ENCODE results near the gene MOBP.

The MOBP gene

GRCh38 chr3:39478226-39478625 lies 10.7 kb downstream of the MOBP start:
- no peaks in the 10 kb centered on the region for H3F3A ChIP-seq (ENCODE audit: control insufficient read depth, insufficient read depth)
- H3K4me1 ChIP-seq (ENCODE audit: control insufficient read depth, low read length) = no peaks in the 10 kb centered on the region
- H3K27ac ChIP-seq (ENCODE audit: low read depth, low read length) = no peak overlapping the region
- H3K4me3 ChIP-seq (ENCODE audit: low read length) = no peak overlapping the region
- TF ChIP-seq CTCF (IDR thresholded peaks at IDR 0.05; ENCODE audit: low read depth, low read length, poor library complexity, severe bottlenecking) (no peak), EZH2phosphoT487 (IDR thresholded peaks at IDR 0.05; ENCODE audit: borderline replicate concordance, low read length) (no peak)
- H3K4me2 ChIP-seq (ENCODE audit: low read length) = no peak overlapping the region
- peaks cover 4% of the 10 kb centered on the region; the same call in 1 of the 2 replicates for H3K27me3 ChIP-seq (ENCODE audit: control insufficient read depth, low read length)
- H3K36me3 ChIP-seq (ENCODE audit: control insufficient read depth, low read length) = no peaks in the 10 kb centered on the region
- H3K9me2 ChIP-seq (replicated peaks; ENCODE audit: control insufficient read depth, low read length) = no peaks in the 10 kb centered on the region
- H3K9me3 ChIP-seq (ENCODE audit: control insufficient read depth, insufficient read depth, low read length) = peaks cover 2% of the 10 kb centered on the region; the same call in 1 of the 2 replicates
- H4K20me1 ChIP-seq (ENCODE audit: control insufficient read depth, insufficient read depth, low read depth, low read length) = no peaks in the 10 kb centered on the region
- no peaks in the 10 kb centered on the region for H3K79me2 ChIP-seq (ENCODE audit: control insufficient read depth, low read length)

DNA sequence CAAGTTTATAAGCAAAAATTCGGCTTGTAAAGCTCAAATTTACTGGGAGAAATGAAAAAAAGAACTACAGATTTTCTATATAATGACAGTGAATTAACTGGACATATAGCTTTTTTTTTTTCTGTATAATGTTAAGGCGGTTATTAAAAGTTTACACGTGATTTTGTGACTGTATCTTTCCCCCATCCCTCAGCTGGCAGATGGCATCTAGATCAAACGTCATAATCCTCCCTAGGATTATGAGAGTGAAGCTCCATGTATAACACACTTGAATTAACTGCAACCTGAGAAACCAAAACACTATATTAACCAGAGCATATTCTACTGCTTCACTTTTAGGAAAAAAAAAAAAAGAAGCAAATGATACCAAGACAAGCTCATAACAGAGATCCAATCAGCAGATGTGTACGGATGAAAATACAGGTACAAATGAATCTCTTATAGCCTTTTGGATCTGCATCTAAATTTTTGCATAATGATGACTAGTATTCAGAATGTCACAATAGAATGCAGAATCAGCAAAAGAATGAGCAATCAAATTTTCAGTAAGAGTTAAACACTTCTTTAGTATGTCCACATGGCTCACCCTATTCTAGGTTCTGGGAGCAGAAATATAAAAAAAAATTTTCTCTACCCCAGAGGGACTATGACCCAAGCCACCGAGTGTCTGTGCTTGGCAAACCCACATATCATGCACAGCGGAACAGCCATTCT lies 12.4 kb downstream of the MOBP start:
- Histone ChIP-seq H4K20me1 (ENCODE audit: control insufficient read depth, insufficient read depth, low read depth, low read length) (no peaks in the 10 kb centered on the region), H3K4me2 (ENCODE audit: low read length) (no peak overlapping the region), H3F3A (ENCODE audit: control insufficient read depth, insufficient read depth) (no peaks in the 10 kb centered on the region), H3K36me3 (ENCODE audit: control insufficient read depth, low read length) (no peaks in the 10 kb centered on the region), H3K27ac (ENCODE audit: low read depth, low read length) (no peak overlapping the region), H3K9me3 (ENCODE audit: control insufficient read depth, insufficient read depth, low read length) (peaks cover 2% of the 10 kb centered on the region; the same call in 1 of the 2 replicates), H3K4me1 (ENCODE audit: control insufficient read depth, low read length) (no peaks in the 10 kb centered on the region), H3K27me3 (ENCODE audit: control insufficient read depth, low read length) (peaks cover 10% of the 10 kb centered on the region), H3K9me2 (replicated peaks; ENCODE audit: control insufficient read depth, low read length) (no peaks in the 10 kb centered on the region), H3K4me3 (ENCODE audit: low read length) (no peak overlapping the region), H3K79me2 (ENCODE audit: control insufficient read depth, low read length) (no peaks in the 10 kb centered on the region)
- TF ChIP-seq EZH2phosphoT487 (IDR thresholded peaks at IDR 0.05; ENCODE audit: borderline replicate concordance, low read length) (no peak), CTCF (IDR thresholded peaks at IDR 0.05; ENCODE audit: low read depth, low read length, poor library complexity, severe bottlenecking) (no peak)

DNA sequence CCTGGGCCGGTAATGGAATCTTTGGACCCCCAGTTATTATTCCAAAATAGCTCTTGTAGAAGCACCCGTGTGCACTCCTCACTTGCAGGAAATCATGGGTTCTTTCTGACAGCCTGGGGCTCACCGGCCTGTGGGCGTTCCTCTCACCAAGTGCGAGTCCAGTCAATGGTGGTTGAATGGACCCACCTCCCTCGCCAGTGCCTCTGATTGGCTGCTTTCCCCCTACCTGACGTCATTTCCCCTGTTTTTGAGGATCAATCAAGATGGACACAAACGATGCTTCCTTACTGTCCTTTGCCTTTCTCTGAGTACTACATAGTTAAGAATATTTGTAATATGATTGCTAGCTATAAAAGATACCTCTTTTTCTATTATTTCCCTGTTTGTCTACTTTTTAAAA lies 18.1 kb downstream of the MOBP start:
- TF ChIP-seq EZH2phosphoT487 (IDR thresholded peaks at IDR 0.05; ENCODE audit: borderline replicate concordance, low read length) (no peak), CTCF (IDR thresholded peaks at IDR 0.05; ENCODE audit: low read depth, low read length, poor library complexity, severe bottlenecking) (no peak)
- H3K4me1 ChIP-seq (ENCODE audit: control insufficient read depth, low read length) = no peaks in the 10 kb centered on the region
- no peak overlapping the region for H3K27ac ChIP-seq (ENCODE audit: low read depth, low read length)

More for the DNA sequence above, 18.1 kb downstream of the MOBP start:
- H3K4me3 ChIP-seq (ENCODE audit: low read length) = no peak overlapping the region
- H3K27me3 ChIP-seq (ENCODE audit: control insufficient read depth, low read length) = peaks cover 14% of the 10 kb centered on the region
- no peak overlapping the region for H3K4me2 ChIP-seq (ENCODE audit: low read length)
- H3K9me3 ChIP-seq (ENCODE audit: control insufficient read depth, insufficient read depth, low read length) = no peaks in the 10 kb centered on the region
- no peaks in the 10 kb centered on the region for H3F3A ChIP-seq (ENCODE audit: control insufficient read depth, insufficient read depth)
- no peaks in the 10 kb centered on the region for H4K20me1 ChIP-seq (ENCODE audit: control insufficient read depth, insufficient read depth, low read depth, low read length)
- H3K9me2 ChIP-seq (replicated peaks; ENCODE audit: control insufficient read depth, low read length) = no peaks in the 10 kb centered on the region
- H3K79me2 ChIP-seq (ENCODE audit: control insufficient read depth, low read length) = no peaks in the 10 kb centered on the region
- no peaks in the 10 kb centered on the region for H3K36me3 ChIP-seq (ENCODE audit: control insufficient read depth, low read length)
